Measurements from ENCODE around the gene SMCO2.

GRCh38 chr12:27431185-27431584 is 15.4 kb upstream of the SMCO2 start:
- TF ChIP-seq CTCF (IDR thresholded peaks at IDR 0.05) = no peak
- TF ChIP-seq POLR2AphosphoS5 (IDR thresholded peaks at IDR 0.05) = no peak
- TF ChIP-seq POLR2A (IDR thresholded peaks at IDR 0.05) = no peak
- no peak for TF ChIP-seq EP300 (IDR thresholded peaks at IDR 0.05)

Measured in upper lobe of left lung (tissue), 4 donors.